ENCODE results near the gene TAC4.
A peak's percentile ranks its signal among the peaks of the same experiment; 100 is the strongest.

DNA sequence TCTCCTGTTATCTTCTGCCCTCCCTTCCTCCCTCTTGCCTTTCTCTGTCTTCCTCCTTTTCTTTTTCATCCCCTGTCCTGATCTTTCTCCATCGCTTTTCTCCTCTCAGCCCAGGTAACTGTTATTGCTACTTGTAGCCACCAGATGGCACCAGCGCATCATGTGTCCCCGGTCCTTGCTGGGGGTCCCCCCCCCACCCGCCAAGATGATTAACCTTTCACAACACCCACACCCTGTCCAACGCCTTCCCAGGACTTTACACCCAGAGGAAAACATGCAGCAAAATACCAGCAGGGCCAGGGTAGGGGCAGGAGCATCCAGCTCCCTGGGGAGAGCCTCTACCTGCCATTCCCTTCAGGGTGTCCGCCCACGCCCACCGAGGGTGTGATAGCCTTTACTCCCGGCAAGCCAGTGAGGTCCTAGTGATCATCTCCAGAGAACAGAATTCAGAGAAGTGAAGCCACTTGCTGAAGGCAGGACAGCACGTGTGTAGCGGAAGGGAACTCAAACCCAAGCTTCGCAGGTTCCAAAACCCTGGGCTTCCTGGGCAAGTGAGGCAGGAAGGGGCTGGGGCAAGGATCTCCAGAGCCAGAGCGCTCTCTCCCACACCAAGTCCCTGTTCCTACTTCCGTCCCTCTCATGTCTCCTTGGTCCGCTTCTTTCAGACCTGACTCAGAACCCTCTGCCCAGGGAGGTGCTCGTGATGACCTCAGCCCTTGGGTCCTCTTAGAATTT, 13.4 kb upstream of the TAC4 start:
- TF ChIP-seq, protein P1, sequence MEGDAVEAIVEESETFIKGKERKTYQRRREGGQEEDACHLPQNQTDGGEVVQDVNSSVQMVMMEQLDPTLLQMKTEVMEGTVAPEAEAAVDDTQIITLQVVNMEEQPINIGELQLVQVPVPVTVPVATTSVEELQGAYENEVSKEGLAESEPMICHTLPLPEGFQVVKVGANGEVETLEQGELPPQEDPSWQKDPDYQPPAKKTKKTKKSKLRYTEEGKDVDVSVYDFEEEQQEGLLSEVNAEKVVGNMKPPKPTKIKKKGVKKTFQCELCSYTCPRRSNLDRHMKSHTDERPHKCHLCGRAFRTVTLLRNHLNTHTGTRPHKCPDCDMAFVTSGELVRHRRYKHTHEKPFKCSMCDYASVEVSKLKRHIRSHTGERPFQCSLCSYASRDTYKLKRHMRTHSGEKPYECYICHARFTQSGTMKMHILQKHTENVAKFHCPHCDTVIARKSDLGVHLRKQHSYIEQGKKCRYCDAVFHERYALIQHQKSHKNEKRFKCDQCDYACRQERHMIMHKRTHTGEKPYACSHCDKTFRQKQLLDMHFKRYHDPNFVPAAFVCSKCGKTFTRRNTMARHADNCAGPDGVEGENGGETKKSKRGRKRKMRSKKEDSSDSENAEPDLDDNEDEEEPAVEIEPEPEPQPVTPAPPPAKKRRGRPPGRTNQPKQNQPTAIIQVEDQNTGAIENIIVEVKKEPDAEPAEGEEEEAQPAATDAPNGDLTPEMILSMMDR (IDR thresholded peaks at IDR 0.05): peak; percentile 62 to 81 (median 76)
- TF ChIP-seq POLR2A (IDR thresholded peaks at IDR 0.05): no peak

Measured in uterus (tissue), 2 donors.